ENCODE measurements around the gene FOXL2.
"Not testable (repeated sequence)": the region's sequence is repeated elsewhere in the genome, so short reads cannot be mapped to it uniquely, and the experiment has no call there.

FOXL2 gene

GRCh38 chr3:138933068-138933668, 13.8 kb downstream of the FOXL2 start:
- no peak for DNase-seq (ENCODE audit: low spot score)

GRCh38 chr3:138928727-138929372, 18.1 kb downstream of the FOXL2 start:
- no peak for DNase-seq (ENCODE audit: low spot score)

GRCh38 chr3:138923531-138923994, 23.4 kb downstream of the FOXL2 start:
- peak; percentile 84 for DNase-seq (ENCODE audit: low spot score)

- DNase-seq (ENCODE audit: low spot score), result not testable (repeated sequence)
Measured at GRCh38 chr3:138922400-138922799, 24.5 kb downstream of the FOXL2 start.

- DNase-seq (ENCODE audit: low spot score), result peak; percentile 91
Measured at GRCh38 chr3:138921316-138922292, 25.3 kb downstream of the FOXL2 start.

GRCh38 chr3:138919325-138919724, 27.6 kb downstream of the FOXL2 start:
- no peak for DNase-seq (ENCODE audit: low spot score)

GRCh38 chr3:138916824-138917223, 30.1 kb downstream of the FOXL2 start:
- no peak for DNase-seq (ENCODE audit: low spot score)

- peak; percentile 96 for DNase-seq (ENCODE audit: low spot score)
Measured at GRCh38 chr3:138915503-138916498, 31.1 kb downstream of the FOXL2 start.

- no peak for DNase-seq (ENCODE audit: low spot score)
Measured at GRCh38 chr3:138914870-138915502, 32.0 kb downstream of the FOXL2 start.

- no peak for DNase-seq (ENCODE audit: low spot score)
Measured at GRCh38 chr3:138913766-138914165, 33.2 kb downstream of the FOXL2 start.

- no peak for DNase-seq (ENCODE audit: low spot score)
Measured at GRCh38 chr3:138912237-138912636, 34.7 kb downstream of the FOXL2 start.

- no peak for DNase-seq (ENCODE audit: low spot score)
Measured at GRCh38 chr3:138911621-138912020, 35.3 kb downstream of the FOXL2 start.

GRCh38 chr3:138909904-138910303, 37.0 kb downstream of the FOXL2 start:
- DNase-seq (ENCODE audit: low spot score), result no peak

GRCh38 chr3:138908846-138909245, 38.1 kb downstream of the FOXL2 start:
- DNase-seq (ENCODE audit: low spot score), result no peak

- no peak for DNase-seq (ENCODE audit: low spot score)
Measured at GRCh38 chr3:138907539-138907938, 39.4 kb downstream of the FOXL2 start.

GRCh38 chr3:138902171-138902570, 44.8 kb downstream of the FOXL2 start:
- DNase-seq (ENCODE audit: low spot score), result no peak

- DNase-seq (ENCODE audit: low spot score), result no peak
Measured at GRCh38 chr3:138901567-138901966, 45.4 kb downstream of the FOXL2 start.

GRCh38 chr3:138899351-138899991, 47.5 kb downstream of the FOXL2 start:
- no peak for DNase-seq (ENCODE audit: low spot score)

GRCh38 chr3:138898708-138899107, 48.2 kb downstream of the FOXL2 start:
- no peak for DNase-seq (ENCODE audit: low spot score)

- DNase-seq (ENCODE audit: low spot score), result peak; percentile 57
Measured at GRCh38 chr3:138898301-138898700, 48.6 kb downstream of the FOXL2 start.

All from GM03348 (cell line).